HG02610 (cell line): ENCODE data around the gene FABP2.
"Not testable (repeated sequence)": the region's sequence is repeated elsewhere in the genome, so short reads cannot be mapped to it uniquely, and the experiment has no call there.

ENCODE experiments used
- ATAC-seq: cut with Tn5 transposase; IDR thresholded peaks from one replicate; pipeline ENCODE4 v1.9.1; 2021; ENCODE audit warnings: mild to moderate bottlenecking, moderate library complexity; ENCODE audit not compliant: unreplicated experiment

FABP2 gene

GRCh38 chr4:119313237-119313636 lies 8.7 kb downstream of the FABP2 start:
- ATAC-seq = no peak

GRCh38 chr4:119310826-119311225 lies 11.1 kb downstream of the FABP2 start:
- ATAC-seq = no peak

- ATAC-seq = no peak
Measured at GRCh38 chr4:119307606-119308005, 14.3 kb downstream of the FABP2 start.

- no peak for ATAC-seq
Measured at GRCh38 chr4:119304431-119304830, 17.5 kb downstream of the FABP2 start.

- ATAC-seq = no peak
Measured at GRCh38 chr4:119303587-119304305, 18.2 kb downstream of the FABP2 start.

- no peak for ATAC-seq
Measured at GRCh38 chr4:119302073-119302832, 19.7 kb downstream of the FABP2 start.

- peak; percentile 97 for ATAC-seq
Measured at GRCh38 chr4:119300101-119300978, 21.6 kb downstream of the FABP2 start.

- peak; percentile 58 for ATAC-seq
Measured at GRCh38 chr4:119299741-119300100, 22.2 kb downstream of the FABP2 start.

- ATAC-seq = no peak
Measured at GRCh38 chr4:119299260-119299671, 22.7 kb downstream of the FABP2 start.

GRCh38 chr4:119297795-119298194 lies 24.1 kb downstream of the FABP2 start:
- ATAC-seq = no peak

- no peak for ATAC-seq
Measured at GRCh38 chr4:119296356-119296755, 25.6 kb downstream of the FABP2 start.

- ATAC-seq = no peak
Measured at GRCh38 chr4:119290598-119290997, 31.3 kb downstream of the FABP2 start.

- no peak for ATAC-seq
Measured at GRCh38 chr4:119289313-119289712, 32.6 kb downstream of the FABP2 start.

- ATAC-seq = no peak
Measured at GRCh38 chr4:119286377-119287002, 35.4 kb downstream of the FABP2 start.

- peak; percentile 71 for ATAC-seq
Measured at GRCh38 chr4:119284876-119285780, 36.8 kb downstream of the FABP2 start.

GRCh38 chr4:119281393-119281792 lies 40.5 kb downstream of the FABP2 start:
- no peak for ATAC-seq

GRCh38 chr4:119279945-119280344 lies 42.0 kb downstream of the FABP2 start:
- not testable (repeated sequence) for ATAC-seq

GRCh38 chr4:119279541-119279940 lies 42.4 kb downstream of the FABP2 start:
- ATAC-seq = not testable (repeated sequence)

- ATAC-seq = no peak
Measured at GRCh38 chr4:119271361-119272085, 50.4 kb downstream of the FABP2 start.
